GM23338 (cell line): ENCODE results near the gene KDM7A. TPM values are rescaled to one million over a fixed set of nuclear protein-coding genes. Genes with fewer than 3 reads are reported as not detected.

ENCODE experiments used
- ATAC-seq: fragments of 200-7000 bp; cut with Tn5 transposase; 3 replicates; pipeline ENCODE4 v1.9.1; 2020
- DNase-seq: peaks from one replicate; pipeline ENCODE4 v3.0.0-alpha.2; 2015; ENCODE audit warnings: low spot score
- H2AFZ ChIP-seq: fragments of 200-600 bp; sonication (generic); 2 replicates; pipeline ENCODE4 v1.8.0; 2016; ENCODE audit warnings: antibody characterized with exemption, mild to moderate bottlenecking, moderate library complexity
- H3F3A ChIP-seq: fragments of 200-600 bp; sonication (generic); replicated peaks from 2 replicates; pipeline ENCODE4 v1.8.0; 2017; ENCODE audit warnings: antibody characterized with exemption, mixed run types, low read depth
- H3K27ac ChIP-seq: fragments of 200-600 bp; sonication (generic); 2 replicates; pipeline ENCODE4 v1.6.1; 2016; ENCODE audit warnings: low read depth
- H3K27me3 ChIP-seq: fragments of 200-600 bp; sonication (generic); 2 replicates; pipeline ENCODE4 v1.8.0; 2016; ENCODE audit warnings: mild to moderate bottlenecking, mixed run types, moderate library complexity; ENCODE audit not compliant: insufficient read depth
- H3K36me3 ChIP-seq: fragments of 200-600 bp; sonication (generic); 2 replicates; pipeline ENCODE4 v1.8.0; 2016; ENCODE audit warnings: mild to moderate bottlenecking; ENCODE audit not compliant: insufficient read depth
- H3K4me1 ChIP-seq: fragments of 200-600 bp; sonication (generic); 2 replicates; pipeline ENCODE4 v1.8.0; 2016; ENCODE audit warnings: mild to moderate bottlenecking, moderate library complexity; ENCODE audit not compliant: insufficient read depth
- H3K4me2 ChIP-seq: fragments of 200-600 bp; sonication (generic); 2 replicates; pipeline ENCODE4 v1.7.1; 2017; ENCODE audit warnings: mixed run types
- H3K4me3 ChIP-seq: fragments of 200-600 bp; sonication (generic); 2 replicates; pipeline ENCODE4 v1.6.1; 2016; ENCODE audit warnings: mixed run types
- H3K79me2 ChIP-seq: fragments of 200-600 bp; sonication (generic); replicated peaks from 2 replicates; pipeline ENCODE4 v1.8.0; 2017; ENCODE audit warnings: mild to moderate bottlenecking; ENCODE audit not compliant: insufficient read depth
- H3K9me2 ChIP-seq: fragments of 200-600 bp; sonication (generic); 2 replicates; pipeline ENCODE4 v1.8.0; 2017; ENCODE audit not compliant: insufficient read depth
- H4K20me1 ChIP-seq: fragments of 200-600 bp; sonication (generic); replicated peaks from 2 replicates; pipeline ENCODE4 v1.8.0; 2017; ENCODE audit warnings: mild to moderate bottlenecking; ENCODE audit not compliant: insufficient read depth
- H3K27ac Mint-ChIP-seq: 2 replicates; pipeline ENCODE4 v1.8.0; 2020; ENCODE audit warnings: inconsistent platforms, mild to moderate bottlenecking, moderate library complexity, mixed read lengths
- H3K27me3 Mint-ChIP-seq: 3 replicates; pipeline ENCODE4 v1.8.0; 2022; ENCODE audit warnings: low read depth, mild to moderate bottlenecking, moderate library complexity, mixed read lengths, inconsistent platforms; ENCODE audit not compliant: insufficient read depth, poor library complexity
- H3K36me3 Mint-ChIP-seq: 3 replicates; pipeline ENCODE4 v1.8.0; 2021; ENCODE audit warnings: low read depth, mild to moderate bottlenecking, inconsistent platforms, moderate library complexity, mixed read lengths
- H3K4me1 Mint-ChIP-seq: 3 replicates; pipeline ENCODE4 v1.8.0; 2020; ENCODE audit warnings: mild to moderate bottlenecking, inconsistent platforms, mixed read lengths
- H3K4me3 Mint-ChIP-seq: 3 replicates; pipeline ENCODE4 v1.8.0; 2021; ENCODE audit warnings: moderate library complexity, mild to moderate bottlenecking, inconsistent platforms, mixed read lengths
- H3K9me3 Mint-ChIP-seq: 3 replicates; pipeline ENCODE4 v1.8.0; 2020; ENCODE audit warnings: moderate library complexity, mild to moderate bottlenecking, inconsistent platforms, mixed read lengths
- CREB1 ChIP-seq: fragments of 250-450 bp; sonication (Bioruptor Pico); IDR thresholded peaks from 2 replicates; pipeline ENCODE4 v1.5.0; 2020; ENCODE audit warnings: low read depth, mild to moderate bottlenecking, moderate library complexity
- CTCF ChIP-seq, 2 experiments: fragments of 200-600 bp in 1 of 2; sonication (generic) in 1 of 2; conservative IDR thresholded peaks; 2 replicates each; pipeline versions ENCODE4 v1.5.1 to v1.6.1; 2016 to 2017; ENCODE audit warnings: antibody characterized with exemption in 2 of 2, low read depth in 2 of 2, mild to moderate bottlenecking in 2 of 2, moderate library complexity in 1 of 2
- ETS1 ChIP-seq: IDR thresholded peaks from 2 replicates; pipeline ENCODE4 v1.6.1; 2016; ENCODE audit warnings: antibody characterized with exemption
- EZH2 ChIP-seq: fragments of 200-600 bp; sonication (generic); IDR thresholded peaks from one replicate; pipeline ENCODE4 v1.8.0; 2017; ENCODE audit warnings: antibody characterized with exemption, mild to moderate bottlenecking, low read depth; ENCODE audit not compliant: unreplicated experiment
- EZH2phosphoT487 ChIP-seq: fragments of 200-600 bp; sonication (generic); IDR thresholded peaks from one replicate; pipeline ENCODE4 v1.8.1; 2018; ENCODE audit warnings: antibody characterized with exemption; ENCODE audit not compliant: unreplicated experiment
- JUNB ChIP-seq: IDR thresholded peaks from one replicate; pipeline ENCODE4 v1.6.1; 2016; ENCODE audit warnings: antibody characterized with exemption; ENCODE audit not compliant: unreplicated experiment
- NANOG ChIP-seq: IDR thresholded peaks from 2 replicates; pipeline ENCODE4 v1.6.1; 2016; ENCODE audit warnings: antibody characterized with exemption, borderline replicate concordance
- POLR2AphosphoS5 ChIP-seq: IDR thresholded peaks from 2 replicates; pipeline ENCODE4 v1.6.1; 2016; ENCODE audit warnings: antibody characterized with exemption, low read depth
- REST ChIP-seq: IDR thresholded peaks from one replicate; pipeline ENCODE4 v1.6.1; 2018; ENCODE audit warnings: antibody characterized with exemption; ENCODE audit not compliant: unreplicated experiment
- STAT1 ChIP-seq: IDR thresholded peaks from one replicate; pipeline ENCODE4 v1.6.1; 2016; ENCODE audit warnings: antibody characterized with exemption; ENCODE audit not compliant: unreplicated experiment
- ZNF114 ChIP-seq: fragments of 250-450 bp; sonication (Bioruptor Pico); IDR thresholded peaks from 2 replicates; pipeline ENCODE4 v1.5.0; 2020; ENCODE audit warnings: mild to moderate bottlenecking, moderate library complexity
- ZNF331 ChIP-seq: fragments of 250-450 bp; sonication (Bioruptor Pico); IDR thresholded peaks from 2 replicates; pipeline ENCODE4 v1.5.0; 2020; ENCODE audit warnings: low read depth, mild to moderate bottlenecking, moderate library complexity
- ZNF462 ChIP-seq: fragments of 250-450 bp; sonication (Bioruptor Pico); IDR thresholded peaks from 2 replicates; pipeline ENCODE4 v1.5.0; 2020; ENCODE audit warnings: mild to moderate bottlenecking, moderate library complexity
- polyA plus RNA-seq: library from polyadenylated mRNA; unstranded; fragments of >200 nt; fragmentation: Nextera tagmentation; extraction: Ambion mirVana; gene quantifications from 2 replicates; pipeline ENCODE4 v1.2.1, GENCODE V29; 2016
- total RNA-seq: library from RNA; depleted of rRNA; stranded (reverse); fragments of >200 nt; shearing (Covaris generic); gene quantifications from 2 replicates; pipeline ENCODE4 v1.2.3, GENCODE V29; 2014

Gene KDM7A
- total and polyA plus RNA-seq, 2 experiments from 2014 or later: 2.3 to 10.8 TPM

- Mint-ChIP-seq H3K4me3 (no peak overlapping the region), H3K4me1 (peaks cover 14% of the 10 kb centered on the region), H3K9me3 (no peaks in the 10 kb centered on the region), H3K27me3 (peaks cover 4% of the 10 kb centered on the region), H3K36me3 (no peaks in the 10 kb centered on the region), H3K27ac (no peak overlapping the region)
- no peak; the same call in 2 of the 3 replicates for ATAC-seq
- no peak overlapping the region for H3K4me2 ChIP-seq
- no peaks in the 10 kb centered on the region for H3K4me1 ChIP-seq
- no peaks in the 10 kb centered on the region for H3F3A ChIP-seq
- peaks cover 28% of the 10 kb centered on the region; the same call in 1 of the 2 replicates for H4K20me1 ChIP-seq
- no peak overlapping the region for H3K27ac ChIP-seq
- no peak for TF ChIP-seq EZH2phosphoT487
- TF ChIP-seq ZNF462 (CRISPR knock-in tag): no peak
- TF ChIP-seq NANOG: no peak
- TF ChIP-seq STAT1: no peak
- TF ChIP-seq ETS1: no peak
- TF ChIP-seq REST: no peak
- no peak for TF ChIP-seq POLR2AphosphoS5
- TF ChIP-seq JUNB: no peak
- TF ChIP-seq ZNF114 (CRISPR knock-in tag): no peak
- no peak for TF ChIP-seq EZH2
- TF ChIP-seq ZNF331 (CRISPR knock-in tag): no peak
- no peak for TF ChIP-seq CTCF (conservative IDR thresholded peaks at IDR 0.05; ENCODE audit: low read depth in 2 of 2)
- no peak for TF ChIP-seq CREB1 (CRISPR knock-in tag)
- no peaks in the 10 kb centered on the region for H3K27me3 ChIP-seq
- peaks cover 92% of the 10 kb centered on the region for H3K79me2 ChIP-seq
- DNase-seq: peak; percentile 9
- no peaks in the 10 kb centered on the region for H3K9me2 ChIP-seq
- no peak overlapping the region for H2AFZ ChIP-seq
- H3K36me3 ChIP-seq: no peaks in the 10 kb centered on the region
- H3K4me3 ChIP-seq: no peak overlapping the region
Observed at GRCh38 chr7:140170375-140170774, 6.4 kb downstream of the KDM7A start.
